DMS114 treated with DMSO at 0.1 percent for 48 hours (cell line): Measurements from ENCODE around the gene SPON1.

ENCODE experiments used
- DNase-seq: peaks from one replicate; lab custom pipeline; 2025; ENCODE audit not compliant: unreplicated experiment; lab: John Stamatoyannopoulos, UW

The SPON1 gene

DNA sequence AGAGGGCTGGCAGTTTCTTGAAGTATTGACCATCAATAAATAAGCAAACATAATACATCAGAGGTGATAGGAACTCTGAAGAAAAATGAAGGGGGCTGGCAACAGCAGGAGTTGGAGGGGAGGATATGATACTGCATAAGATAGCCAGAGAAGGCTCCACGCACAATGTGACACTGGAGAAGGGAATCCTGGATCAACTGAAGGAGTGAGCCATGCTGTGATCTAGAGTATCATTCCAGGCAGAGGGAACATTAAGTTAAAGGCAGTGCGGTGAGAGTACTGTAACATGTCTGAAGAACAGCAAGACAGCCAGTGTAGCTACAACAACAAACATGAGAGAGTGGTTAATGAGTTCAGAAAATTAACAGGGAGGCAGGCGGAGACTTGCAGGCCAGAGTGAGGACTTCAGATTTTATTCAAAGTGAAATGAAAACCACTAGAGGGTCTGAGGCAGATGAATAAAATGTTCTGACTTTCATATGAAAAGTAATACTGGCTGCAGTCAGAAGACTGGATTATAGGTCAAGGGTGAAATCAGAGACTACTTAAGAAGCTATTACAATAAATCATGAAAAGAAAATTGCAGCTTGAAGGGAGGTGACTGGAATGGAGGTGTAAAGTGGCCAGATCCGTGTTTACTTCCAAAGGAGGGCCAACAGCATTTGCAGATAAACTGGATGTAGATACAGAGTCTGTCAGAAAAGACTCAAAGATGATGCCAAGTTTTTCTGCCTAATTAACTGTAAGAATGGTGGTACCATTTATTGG lies 347.1 kb downstream of the SPON1 start:
- no peak for DNase-seq

DNA sequence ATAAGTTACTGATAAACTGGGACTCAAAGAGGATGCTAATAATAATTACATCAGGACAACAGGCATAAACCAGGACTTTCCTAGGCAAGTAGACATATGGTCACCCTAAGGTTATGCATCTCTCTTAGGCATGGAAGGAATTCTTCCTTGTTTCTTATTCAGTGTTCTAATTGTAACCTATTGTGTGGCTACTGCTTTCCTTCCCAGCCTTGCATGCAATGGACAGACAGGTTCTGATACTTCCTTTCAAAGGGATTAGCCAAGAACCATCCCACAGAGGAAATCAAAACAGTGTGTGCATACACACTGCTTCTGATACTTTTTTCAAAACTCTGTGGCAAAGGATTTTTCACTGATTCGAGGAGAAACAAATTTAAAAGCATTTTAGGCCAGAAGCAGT lies 348.2 kb downstream of the SPON1 start:
- DNase-seq = no peak

DNA sequence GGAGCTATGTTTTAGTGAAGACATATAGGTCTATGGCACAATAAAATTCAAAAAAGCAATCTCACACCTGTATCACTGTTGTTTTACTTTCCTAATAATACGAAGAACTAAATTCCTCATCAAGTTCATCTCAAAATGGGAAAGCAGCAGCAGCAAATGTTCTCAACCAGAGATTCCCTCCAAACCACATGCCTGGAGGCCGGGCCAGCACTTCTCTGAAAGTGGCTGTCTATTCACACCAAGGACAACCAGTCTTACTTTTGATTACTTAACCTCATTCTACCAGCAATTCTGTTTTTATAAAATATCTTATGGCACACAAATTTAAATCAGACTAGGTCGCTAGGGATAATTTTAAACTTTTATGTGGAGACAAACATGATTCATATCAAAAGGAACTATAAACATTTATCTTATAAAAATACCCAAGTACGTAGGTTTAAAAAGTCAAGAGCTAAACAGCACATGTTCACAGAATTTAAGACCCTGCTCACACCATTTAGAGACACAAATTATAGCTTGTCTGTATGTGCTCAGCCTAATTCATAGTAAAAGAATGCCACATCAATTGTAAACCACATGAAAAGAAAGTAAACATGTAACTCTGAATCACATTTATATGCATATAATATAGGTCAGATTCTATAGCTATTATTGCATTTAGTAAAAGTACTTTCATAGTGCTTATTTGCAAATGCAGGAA lies 350.4 kb downstream of the SPON1 start:
- DNase-seq = no peak

DNA sequence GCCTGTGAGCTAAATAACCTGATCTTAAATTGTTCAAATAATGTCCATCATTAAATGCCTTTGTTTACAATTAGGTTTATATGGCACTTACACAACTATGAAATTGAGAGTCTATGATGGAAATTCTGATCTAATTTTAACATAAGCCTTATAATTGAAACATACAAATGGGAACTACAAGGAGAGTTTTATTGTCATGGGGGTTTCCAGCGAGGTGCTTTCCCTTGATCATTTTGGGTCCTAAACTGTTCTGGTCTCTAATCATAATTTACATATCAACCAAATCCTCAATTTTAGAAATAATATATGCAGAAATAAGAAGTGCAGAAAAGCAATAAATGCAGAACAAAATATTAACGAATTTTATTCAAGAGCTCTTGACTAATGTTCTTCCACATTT lies 351.6 kb downstream of the SPON1 start:
- no peak for DNase-seq

DNA sequence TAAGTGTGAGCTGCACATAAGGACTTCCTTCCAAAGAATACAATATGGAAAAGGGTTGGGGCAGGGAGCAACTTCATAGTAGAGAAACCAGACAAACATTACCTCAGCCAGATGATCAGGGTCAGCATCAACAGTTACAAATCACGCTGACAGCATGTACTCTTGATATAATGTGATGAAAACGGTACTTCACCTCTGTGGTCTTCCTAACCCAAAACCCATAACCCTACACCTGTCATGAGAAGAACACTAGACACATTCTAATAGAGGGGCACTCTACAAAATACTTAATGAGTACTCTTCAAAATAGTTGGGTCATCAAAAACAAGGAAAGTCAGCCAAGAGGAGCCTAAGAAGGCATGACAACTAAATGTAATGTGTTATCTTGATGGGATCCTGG lies 352.6 kb downstream of the SPON1 start:
- DNase-seq = no peak
